ENCODE results near the gene KRT32. TPM values are rescaled to one million over a fixed set of nuclear protein-coding genes. Genes with fewer than 3 reads are reported as not detected.

The KRT32 gene
- total RNA-seq, 1 donor from 2014 or later = not detected

DNA sequence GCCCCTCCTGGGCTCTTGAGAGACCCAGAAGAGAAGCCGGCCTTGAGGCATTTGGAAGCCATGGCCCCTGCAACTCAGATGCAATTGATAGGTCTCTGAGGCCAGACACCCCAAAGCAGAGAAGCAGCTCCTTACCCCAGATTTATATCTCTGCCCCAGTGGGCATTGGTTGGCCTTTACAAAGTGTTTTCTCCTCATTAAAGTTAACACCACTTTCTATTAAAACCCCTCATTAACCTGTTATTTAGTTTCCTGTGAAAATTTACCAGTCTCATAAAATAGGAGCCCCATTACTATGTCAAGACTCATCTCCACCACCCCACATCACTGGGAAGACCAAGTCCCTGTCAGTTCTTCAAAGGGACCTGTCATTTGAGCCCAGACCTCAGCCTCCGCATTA is 13.8 kb upstream of the KRT32 start, which contains the start of gene KRT35:
TSS of gene KRT35 (minus strand) at position 116 of the 400 bp plus-strand sequence. CDS start at position 62, 54 bp downstream.
- no peaks in the 10 kb centered on the region for H3K9me3 ChIP-seq
- H3K36me3 ChIP-seq = no peaks in the 10 kb centered on the region
- no peaks in the 10 kb centered on the region for H3K4me1 ChIP-seq
- no peak within 1 kb of the TSS for H3K4me3 ChIP-seq
- no peak for DNase-seq (ENCODE audit: extremely low spot score in 2 of 2)
- intact Hi-C loops (cut with DNase I) = no loop called here
- no peak within 1 kb of the TSS for H3K27ac ChIP-seq
- TF ChIP-seq, protein P1, sequence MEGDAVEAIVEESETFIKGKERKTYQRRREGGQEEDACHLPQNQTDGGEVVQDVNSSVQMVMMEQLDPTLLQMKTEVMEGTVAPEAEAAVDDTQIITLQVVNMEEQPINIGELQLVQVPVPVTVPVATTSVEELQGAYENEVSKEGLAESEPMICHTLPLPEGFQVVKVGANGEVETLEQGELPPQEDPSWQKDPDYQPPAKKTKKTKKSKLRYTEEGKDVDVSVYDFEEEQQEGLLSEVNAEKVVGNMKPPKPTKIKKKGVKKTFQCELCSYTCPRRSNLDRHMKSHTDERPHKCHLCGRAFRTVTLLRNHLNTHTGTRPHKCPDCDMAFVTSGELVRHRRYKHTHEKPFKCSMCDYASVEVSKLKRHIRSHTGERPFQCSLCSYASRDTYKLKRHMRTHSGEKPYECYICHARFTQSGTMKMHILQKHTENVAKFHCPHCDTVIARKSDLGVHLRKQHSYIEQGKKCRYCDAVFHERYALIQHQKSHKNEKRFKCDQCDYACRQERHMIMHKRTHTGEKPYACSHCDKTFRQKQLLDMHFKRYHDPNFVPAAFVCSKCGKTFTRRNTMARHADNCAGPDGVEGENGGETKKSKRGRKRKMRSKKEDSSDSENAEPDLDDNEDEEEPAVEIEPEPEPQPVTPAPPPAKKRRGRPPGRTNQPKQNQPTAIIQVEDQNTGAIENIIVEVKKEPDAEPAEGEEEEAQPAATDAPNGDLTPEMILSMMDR (IDR thresholded peaks at IDR 0.05) = no peak
- TF ChIP-seq POLR2A (IDR thresholded peaks at IDR 0.05) (no peak), POLR2AphosphoS5 (IDR thresholded peaks at IDR 0.05; ENCODE audit: insufficient read depth in 1 of 2, low read depth in 1 of 2) (no peak)
- H3K27me3 ChIP-seq = no peaks in the 10 kb centered on the region

DNA sequence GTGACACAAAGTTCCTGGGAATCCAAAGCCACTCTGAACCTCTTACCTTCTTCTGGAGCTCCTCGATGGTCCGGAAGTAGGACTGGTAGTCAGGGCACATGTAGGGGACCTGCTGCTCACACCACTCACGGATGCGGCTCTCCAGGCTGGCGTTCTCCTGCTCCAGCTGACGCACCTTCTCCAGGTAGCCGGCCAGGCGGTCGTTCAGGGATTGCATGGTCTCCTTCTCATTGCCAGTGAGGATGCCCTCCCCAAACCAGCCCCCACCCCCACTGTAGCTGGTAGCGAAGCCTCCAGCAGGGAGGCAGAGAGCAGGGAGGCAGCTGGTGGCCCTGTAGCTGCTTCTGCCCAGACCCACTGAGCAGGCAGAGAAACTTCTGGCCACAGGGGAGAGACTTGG is 13.4 kb upstream of the KRT32 start:
- Histone ChIP-seq H3K27me3 (no peaks in the 10 kb centered on the region), H3K4me3 (no peak overlapping the region), H3K4me1 (no peaks in the 10 kb centered on the region), H3K36me3 (no peaks in the 10 kb centered on the region), H3K9me3 (no peaks in the 10 kb centered on the region), H3K27ac (no peak overlapping the region)
- intact Hi-C loops (cut with DNase I) = no loop called here
- TF ChIP-seq POLR2A (IDR thresholded peaks at IDR 0.05) (no peak), POLR2AphosphoS5 (IDR thresholded peaks at IDR 0.05; ENCODE audit: insufficient read depth in 1 of 2, low read depth in 1 of 2) (no peak)
- TF ChIP-seq, protein P1 (IDR thresholded peaks at IDR 0.05) = no peak
- DNase-seq (ENCODE audit: extremely low spot score in 2 of 2) = no peak

DNA sequence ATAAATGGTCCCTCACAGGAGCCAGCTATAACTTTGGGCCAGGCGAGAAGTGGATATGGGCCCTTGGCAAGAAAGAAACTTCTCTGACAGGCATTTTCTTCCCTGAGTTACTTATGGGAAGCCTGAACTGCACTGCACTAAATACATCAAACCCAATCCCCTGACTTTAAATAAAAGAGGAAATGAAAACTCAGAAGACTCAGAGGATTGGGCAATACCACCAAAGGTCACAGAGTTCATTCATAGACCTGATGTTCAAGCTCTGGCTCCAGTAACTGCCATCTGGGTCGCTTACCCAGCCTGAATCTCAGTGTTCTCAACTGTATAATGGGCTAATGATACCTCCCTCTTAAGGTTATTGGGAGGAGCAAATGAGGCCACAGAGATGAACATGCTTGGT is 12.9 kb upstream of the KRT32 start:
- intact Hi-C loops (cut with DNase I) = no loop called here
- Histone ChIP-seq H3K4me1 (no peaks in the 10 kb centered on the region), H3K27ac (no peak overlapping the region), H3K4me3 (no peak overlapping the region), H3K36me3 (no peaks in the 10 kb centered on the region), H3K27me3 (no peaks in the 10 kb centered on the region), H3K9me3 (no peaks in the 10 kb centered on the region)
- TF ChIP-seq, protein P1 (IDR thresholded peaks at IDR 0.05) = no peak
- TF ChIP-seq POLR2AphosphoS5 (IDR thresholded peaks at IDR 0.05; ENCODE audit: insufficient read depth in 1 of 2, low read depth in 1 of 2) (no peak), POLR2A (IDR thresholded peaks at IDR 0.05) (no peak)
- DNase-seq (ENCODE audit: extremely low spot score in 2 of 2) = no peak

DNA sequence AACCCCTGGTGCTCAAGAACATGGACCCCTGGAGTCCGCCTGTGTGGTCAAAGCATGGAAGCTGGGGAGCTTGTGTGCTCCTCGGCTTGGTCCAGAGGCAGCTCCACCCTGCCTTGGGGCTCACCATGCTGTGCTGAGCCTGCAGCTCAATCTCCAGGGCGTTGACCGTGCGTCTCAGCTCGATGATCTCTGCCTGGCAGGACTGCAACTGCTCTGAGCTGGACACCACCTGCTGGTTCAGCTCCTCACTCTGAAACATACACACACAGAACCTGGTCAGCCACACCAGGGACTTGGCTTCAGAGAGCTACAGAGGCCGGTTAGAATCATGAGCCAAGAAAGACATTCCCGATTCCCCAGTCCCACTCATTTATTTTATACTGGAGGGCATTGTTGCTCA is 11.1 kb upstream of the KRT32 start:
- Histone ChIP-seq H3K27me3 (no peaks in the 10 kb centered on the region), H3K27ac (no peak overlapping the region)
- intact Hi-C loops (cut with DNase I) = no loop called here

More for the DNA sequence above, 11.1 kb upstream of the KRT32 start:
- H3K4me1 ChIP-seq = no peaks in the 10 kb centered on the region
- no peak overlapping the region for H3K4me3 ChIP-seq
- H3K9me3 ChIP-seq = no peaks in the 10 kb centered on the region
- no peak for TF ChIP-seq POLR2AphosphoS5 (IDR thresholded peaks at IDR 0.05; ENCODE audit: insufficient read depth in 1 of 2, low read depth in 1 of 2)
- no peak for TF ChIP-seq POLR2A (IDR thresholded peaks at IDR 0.05)
- TF ChIP-seq, protein P1 (IDR thresholded peaks at IDR 0.05) = no peak
- no peak for DNase-seq (ENCODE audit: extremely low spot score in 2 of 2)
- H3K36me3 ChIP-seq = no peaks in the 10 kb centered on the region

Data from vagina (tissue), 2 donors.